UCSD-AML1 (cell line): ENCODE results near the gene SLC39A13.

Experiments used
- DNase-seq: peaks from one replicate; lab custom pipeline; 2025; ENCODE audit not compliant: unreplicated experiment; lab: John Stamatoyannopoulos, UW

Gene SLC39A13

DNA sequence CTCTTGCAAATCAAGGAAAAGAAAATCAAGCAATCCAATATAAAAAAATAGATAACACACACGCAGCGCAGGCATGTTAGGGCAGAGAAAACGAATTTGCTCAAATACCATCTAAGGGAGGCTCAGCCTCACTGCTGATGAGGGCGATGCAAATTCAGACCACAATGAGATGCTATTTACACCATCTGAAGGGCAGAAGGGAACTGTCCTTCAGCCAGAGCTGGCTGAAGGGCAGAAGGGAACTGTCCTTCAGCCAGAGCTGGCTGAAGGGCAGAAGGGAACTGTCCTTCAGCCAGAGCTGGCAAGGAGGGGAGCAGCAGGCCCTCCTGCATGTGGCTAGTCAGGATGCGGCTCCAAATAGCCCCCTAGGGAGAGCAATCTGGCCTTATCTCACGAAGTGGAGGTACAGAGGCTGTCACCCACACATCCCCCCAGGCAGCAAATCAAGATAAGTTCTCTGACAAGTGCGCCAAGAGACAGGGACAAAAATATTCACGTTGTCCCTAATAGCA is 7.6 kb upstream of the SLC39A13 start:
- no peak for DNase-seq

DNA sequence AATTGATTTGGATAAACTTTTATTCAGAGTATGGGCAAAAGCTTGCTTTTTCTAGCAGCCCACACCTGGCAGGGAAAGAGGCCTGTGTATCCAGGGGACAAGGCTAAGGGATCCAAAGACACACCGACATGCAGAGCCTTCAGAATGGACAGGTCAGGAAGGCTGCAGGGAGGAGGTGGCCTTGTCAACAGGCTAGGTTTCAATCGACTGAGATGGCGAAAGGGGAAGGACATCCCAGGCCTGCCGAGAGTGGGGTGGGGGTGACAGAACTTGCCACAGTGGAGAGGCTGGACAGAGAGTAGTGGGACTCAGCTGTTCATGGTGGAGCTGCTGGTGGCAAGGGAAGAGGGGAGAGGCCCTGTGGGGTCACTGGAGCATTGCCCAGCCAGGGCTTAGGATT is 5.3 kb upstream of the SLC39A13 start:
- DNase-seq = no peak

GRCh38 chr11:47403571-47403970 is 4.8 kb upstream of the SLC39A13 start:
- DNase-seq = peak; percentile 41

DNA sequence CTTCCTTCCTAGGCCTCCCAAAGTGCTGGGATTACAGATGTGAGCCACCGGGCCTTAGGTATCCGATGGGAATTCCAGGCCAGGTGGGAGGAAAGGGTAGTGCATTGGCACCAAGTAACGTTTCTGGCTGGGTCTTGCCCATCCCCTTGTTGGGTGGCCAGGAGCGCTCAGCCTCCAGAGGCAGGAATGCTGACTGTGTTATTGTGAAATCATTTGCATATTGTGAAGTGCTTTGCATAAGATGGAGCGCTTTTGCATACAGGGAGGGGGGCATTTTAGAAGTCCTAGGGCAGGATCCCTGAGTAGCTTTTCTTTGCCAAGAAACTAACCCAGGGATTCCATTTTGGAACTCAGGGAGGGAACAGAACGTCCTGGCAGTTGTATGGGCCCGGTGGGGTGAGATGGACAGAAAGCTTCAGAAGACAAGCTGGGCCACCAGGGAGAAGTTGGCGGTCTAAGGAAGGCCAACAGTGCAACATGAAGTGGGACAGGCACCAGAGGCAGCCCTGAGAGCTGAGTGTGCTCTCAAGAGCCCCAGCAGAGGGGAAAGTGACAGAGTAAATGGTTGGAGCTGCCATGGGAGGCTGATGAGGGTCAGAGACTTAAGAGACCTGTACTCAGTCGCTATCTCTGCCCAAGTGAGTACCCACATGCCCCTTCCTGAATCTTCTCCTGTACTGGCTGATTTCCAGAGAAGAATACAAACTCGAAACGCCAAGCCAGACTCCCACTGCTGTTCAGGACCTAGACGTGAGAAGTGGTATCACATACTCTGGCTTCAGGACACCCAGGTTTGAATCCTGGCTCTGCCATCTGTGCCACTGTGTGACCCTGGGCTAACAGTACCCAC is 1.3 kb upstream of the SLC39A13 start:
- DNase-seq = no peak

GRCh38 chr11:47408598-47409439 is 429 bp downstream of the SLC39A13 start:
- DNase-seq = peak; percentile 50

GRCh38 chr11:47409440-47410369 is 1.3 kb downstream of the SLC39A13 start:
- no peak for DNase-seq

DNA sequence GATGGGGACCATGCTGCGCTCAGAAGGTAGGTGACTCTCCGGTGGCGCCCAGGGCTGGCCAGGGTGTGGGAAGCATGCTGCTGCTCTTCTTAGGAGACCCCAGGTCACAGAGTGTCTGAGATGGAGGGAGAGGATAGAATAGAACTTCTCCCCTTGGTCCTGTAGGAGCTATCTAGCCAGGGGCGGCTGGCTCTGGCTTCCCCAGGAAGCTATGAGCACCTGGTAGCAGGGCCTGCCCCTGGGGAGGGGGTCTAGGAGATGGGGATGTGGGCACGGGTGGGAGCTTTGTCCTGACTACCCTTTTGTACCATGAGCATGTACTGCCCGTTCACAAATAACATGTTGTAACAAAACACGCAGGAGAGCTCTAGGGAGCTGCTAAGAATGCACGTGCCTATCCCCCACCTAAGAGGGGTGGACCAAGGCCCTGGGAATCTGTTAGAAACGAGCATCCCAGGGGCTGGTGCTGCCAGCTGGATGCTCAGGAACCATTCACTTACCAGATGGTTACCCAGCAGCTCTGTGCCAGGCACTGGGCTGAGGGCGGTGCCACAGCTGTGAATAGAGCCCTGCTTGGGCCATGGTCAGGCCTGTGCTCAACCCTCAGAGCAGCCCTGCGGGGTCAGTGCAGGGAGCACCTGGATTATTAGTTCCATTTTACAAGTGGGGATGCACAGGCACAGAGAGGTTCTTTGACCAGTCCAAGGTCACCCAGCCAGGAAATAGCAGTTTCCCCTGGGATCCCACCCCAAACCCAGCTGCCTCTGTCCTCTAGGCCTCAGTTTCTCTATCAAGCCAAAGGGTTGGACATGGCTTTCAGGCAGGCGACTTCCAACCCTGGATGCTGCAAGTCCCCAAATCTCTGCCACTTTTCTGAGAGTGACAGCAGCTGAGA is 2.2 kb downstream of the SLC39A13 start:
- DNase-seq = no peak

DNA sequence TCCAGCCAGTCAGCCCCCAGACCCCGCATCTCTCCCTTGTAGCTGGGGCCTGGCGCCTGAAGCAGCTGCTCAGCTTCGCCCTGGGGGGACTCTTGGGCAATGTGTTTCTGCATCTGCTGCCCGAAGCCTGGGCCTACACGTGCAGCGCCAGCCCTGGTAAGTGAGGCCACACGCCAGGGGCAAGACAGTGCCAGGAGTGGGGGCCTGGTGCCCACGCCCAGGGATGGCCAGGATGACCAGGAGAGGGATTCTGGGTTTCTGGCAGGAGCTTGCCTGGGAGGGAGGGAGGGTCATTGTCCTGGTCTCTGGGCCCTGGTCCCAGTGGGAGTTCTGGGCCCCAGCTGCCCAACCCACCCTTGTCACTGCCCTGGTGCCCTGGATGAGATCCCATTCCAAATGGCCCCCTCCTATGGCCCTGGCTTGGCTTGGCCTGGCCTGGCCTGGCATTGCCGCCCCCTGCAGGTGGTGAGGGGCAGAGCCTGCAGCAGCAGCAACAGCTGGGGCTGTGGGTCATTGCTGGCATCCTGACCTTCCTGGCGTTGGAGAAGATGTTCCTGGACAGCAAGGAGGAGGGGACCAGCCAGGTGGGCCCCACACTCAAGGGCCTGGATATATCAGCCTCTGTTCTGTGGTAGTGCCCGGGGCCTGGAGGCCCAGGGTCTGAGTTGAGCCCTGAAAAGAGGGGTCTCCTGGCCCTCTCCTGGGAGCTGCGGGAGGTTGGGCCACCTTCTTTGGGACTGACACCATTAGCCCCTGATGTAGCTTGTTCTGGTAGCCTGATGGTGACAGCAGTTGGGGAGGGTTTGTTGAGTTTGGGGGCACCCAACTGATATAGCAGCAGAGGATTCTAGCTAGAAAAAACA is 3.7 kb downstream of the SLC39A13 start:
- peak; percentile 66 for DNase-seq

- no peak for DNase-seq
These were observed 5.0 kb downstream of the SLC39A13 start for GRCh38 chr11:47413351-47413750.

DNA sequence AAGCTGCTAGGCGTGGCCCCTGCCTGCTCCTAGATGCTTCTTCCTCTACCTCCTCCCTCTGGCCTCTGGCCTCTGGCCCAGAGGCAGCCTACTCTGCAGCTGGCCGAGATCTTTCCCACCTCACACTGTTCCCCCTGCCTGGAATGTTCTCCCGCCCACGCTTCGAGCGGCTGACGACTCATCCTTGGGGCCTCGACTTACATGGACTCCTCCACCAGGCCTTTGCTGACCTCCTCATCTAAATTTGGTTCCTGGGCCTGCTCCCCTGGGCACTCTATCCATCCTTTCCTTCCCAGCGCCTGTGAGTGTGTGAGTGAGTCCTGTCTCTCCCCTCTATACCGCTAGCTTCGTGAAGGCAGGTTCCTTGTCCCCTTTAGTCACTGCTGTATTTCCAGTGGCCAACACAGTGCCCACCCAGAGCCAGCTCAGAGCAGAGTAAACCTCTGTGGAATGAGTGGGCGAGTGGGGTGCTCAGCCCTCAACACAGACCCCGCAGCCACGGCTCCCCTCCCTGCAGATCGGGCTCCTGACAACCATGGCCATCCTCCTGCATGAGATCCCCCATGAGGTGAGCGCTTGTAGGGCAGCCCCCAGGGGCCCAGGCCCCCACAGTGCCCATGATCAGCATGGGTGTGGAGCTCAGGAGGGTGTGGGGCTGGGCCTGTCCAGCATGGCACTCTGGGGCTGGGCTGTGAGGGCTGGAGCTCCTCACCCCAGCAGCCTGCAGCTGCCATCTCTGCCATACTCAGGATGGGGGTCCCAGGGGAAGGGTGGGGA is 5.7 kb downstream of the SLC39A13 start:
- DNase-seq = no peak

DNA sequence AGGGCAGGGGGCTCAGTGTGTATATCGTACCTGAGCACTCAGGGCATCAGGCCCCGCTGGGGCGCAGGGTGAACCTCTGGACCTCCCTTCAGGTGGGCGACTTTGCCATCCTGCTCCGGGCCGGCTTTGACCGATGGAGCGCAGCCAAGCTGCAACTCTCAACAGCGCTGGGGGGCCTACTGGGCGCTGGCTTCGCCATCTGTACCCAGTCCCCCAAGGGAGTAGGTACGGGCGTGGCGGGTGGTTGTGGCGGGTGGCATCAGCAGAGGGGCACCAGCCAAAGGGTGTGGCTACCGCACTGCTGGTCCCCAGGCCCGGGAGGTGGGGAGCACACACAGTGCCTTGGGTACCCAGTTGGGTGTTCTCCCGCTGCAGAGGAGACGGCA is 6.3 kb downstream of the SLC39A13 start:
- no peak for DNase-seq

GRCh38 chr11:47415091-47415854 is 6.9 kb downstream of the SLC39A13 start:
- no peak for DNase-seq

DNA sequence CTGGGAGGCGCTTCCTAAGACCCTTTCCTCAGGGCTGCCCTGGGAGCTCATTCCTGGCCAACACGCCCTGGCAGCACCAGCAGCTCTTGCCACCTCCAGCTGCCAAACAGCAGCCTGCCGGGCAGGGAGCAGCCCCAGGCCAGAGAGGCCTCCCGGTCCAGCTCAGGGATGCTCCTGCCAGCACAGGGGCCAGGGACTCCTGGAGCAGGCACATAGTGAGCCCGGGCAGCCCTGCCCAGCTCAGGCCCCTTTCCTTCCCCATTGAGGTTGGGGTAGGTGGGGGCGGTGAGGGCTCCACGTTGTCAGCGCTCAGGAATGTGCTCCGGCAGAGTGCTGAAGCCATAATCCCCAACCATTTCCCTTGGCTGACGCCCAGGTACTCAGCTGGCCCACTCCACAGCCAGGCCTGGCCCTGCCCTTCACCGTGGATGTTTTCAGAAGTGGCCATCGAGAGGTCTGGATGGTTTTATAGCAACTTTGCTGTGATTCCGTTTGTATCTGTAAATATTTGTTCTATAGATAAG is 7.6 kb downstream of the SLC39A13 start:
- no peak for DNase-seq

- DNase-seq = no peak
These were observed 9.3 kb downstream of the SLC39A13 start for GRCh38 chr11:47417712-47418111.

DNA sequence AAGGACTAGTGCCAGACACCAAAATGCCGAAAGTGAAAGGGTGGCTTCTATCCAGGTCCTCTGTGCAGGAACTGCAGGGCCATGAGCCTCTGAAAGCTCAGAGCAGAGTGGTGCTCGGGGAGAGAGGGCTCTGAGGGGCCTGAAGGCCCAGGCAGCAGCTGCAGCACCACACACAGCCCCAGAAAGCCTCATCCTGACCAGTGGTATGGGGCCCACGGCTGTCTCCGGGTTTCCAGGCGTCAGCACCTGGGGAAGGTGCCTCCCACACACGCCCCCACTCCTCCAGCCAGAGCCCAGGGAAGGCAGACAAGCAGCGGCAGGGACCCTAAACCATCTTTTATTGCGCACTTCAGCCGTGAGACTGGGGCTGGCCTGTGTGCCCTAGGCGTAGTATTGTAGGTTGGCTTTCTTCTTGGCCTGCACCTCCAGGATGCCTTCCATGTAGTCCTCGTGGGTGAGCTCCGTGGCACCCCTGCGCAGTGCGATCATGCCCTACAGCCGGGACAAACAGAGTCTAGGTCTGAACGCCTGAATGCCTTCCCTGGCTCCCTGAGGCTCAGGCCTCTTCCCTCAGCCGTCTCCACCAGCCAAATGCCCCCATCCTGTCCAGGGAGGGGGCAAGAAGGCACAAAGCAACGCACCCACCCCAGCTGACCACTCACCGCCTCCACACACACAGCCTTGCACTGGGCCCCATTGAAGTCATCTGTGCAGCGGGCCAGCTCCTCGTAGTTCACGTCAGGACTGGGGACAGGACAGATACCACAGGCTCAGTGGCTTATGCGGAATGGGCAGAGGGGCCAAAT is 10.3 kb downstream of the SLC39A13 start:
- no peak for DNase-seq

DNA sequence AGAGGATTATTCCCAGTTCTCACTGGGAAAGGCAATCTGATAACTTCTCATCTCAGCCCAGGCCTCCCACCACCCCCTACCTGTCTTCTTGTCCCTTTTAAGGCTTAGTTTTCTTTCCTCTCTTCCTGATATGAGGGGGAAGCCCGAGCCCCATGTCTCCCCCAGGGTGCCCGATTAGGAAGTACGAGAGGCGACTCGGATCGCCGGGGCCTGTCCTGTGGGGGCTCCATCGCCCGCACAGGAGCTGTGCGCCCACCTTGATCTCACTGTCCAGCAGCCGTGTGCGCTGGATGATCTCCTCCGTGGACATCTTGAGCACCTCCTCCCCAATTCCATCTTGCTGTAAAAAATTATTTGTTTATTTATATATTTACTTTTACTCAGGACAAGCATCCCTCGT is 17.2 kb downstream of the SLC39A13 start:
- DNase-seq = no peak
